ENCODE measurements around the gene CCN6.
"Not testable (repeated sequence)": the region's sequence is repeated elsewhere in the genome, so short reads cannot be mapped to it uniquely, and the experiment has no call there.

CCN6 gene

GRCh38 chr6:112049026-112049799, 4.7 kb upstream of the CCN6 start:
- H3K27ac ChIP-seq = no peak overlapping the region
- no peak for DNase-seq (ENCODE audit: low spot score)
- no peak for TF ChIP-seq CTCF (IDR thresholded peaks at IDR 0.05)
- H3K4me3 ChIP-seq = no peak overlapping the region

GRCh38 chr6:112049996-112050395, 3.9 kb upstream of the CCN6 start:
- no peak for DNase-seq (ENCODE audit: low spot score)
- no peak overlapping the region for H3K4me3 ChIP-seq
- no peak for TF ChIP-seq CTCF (IDR thresholded peaks at IDR 0.05)
- no peak overlapping the region for H3K27ac ChIP-seq

- DNase-seq (ENCODE audit: low spot score) = no peak
- TF ChIP-seq CTCF (IDR thresholded peaks at IDR 0.05) = no peak
- H3K27ac ChIP-seq = no peak overlapping the region
- no peak overlapping the region for H3K4me3 ChIP-seq
Measured at GRCh38 chr6:112050429-112050828, 3.5 kb upstream of the CCN6 start.

GRCh38 chr6:112051251-112051740, 2.6 kb upstream of the CCN6 start:
- not testable (repeated sequence) for DNase-seq (ENCODE audit: low spot score); H3K4me3 ChIP-seq; H3K27ac ChIP-seq

- Histone ChIP-seq H3K27ac (no peak overlapping the region), H3K4me3 (no peak overlapping the region)
- no peak for DNase-seq (ENCODE audit: low spot score)
- no peak for TF ChIP-seq CTCF (IDR thresholded peaks at IDR 0.05)
Measured at GRCh38 chr6:112054555-112055190, 769 bp downstream of the CCN6 start.

- H3K4me3 ChIP-seq = no peak overlapping the region
- no peak for TF ChIP-seq CTCF (IDR thresholded peaks at IDR 0.05)
- no peak overlapping the region for H3K27ac ChIP-seq
- no peak for DNase-seq (ENCODE audit: low spot score)
Measured at GRCh38 chr6:112058243-112059032, 4.5 kb downstream of the CCN6 start.

GRCh38 chr6:112061605-112062004, 7.7 kb downstream of the CCN6 start:
- TF ChIP-seq CTCF (IDR thresholded peaks at IDR 0.05) = no peak
- DNase-seq (ENCODE audit: low spot score) = no peak
- Histone ChIP-seq H3K4me3 (no peak overlapping the region), H3K27ac (no peak overlapping the region)
